ENCODE data around the gene WAS.

The WAS gene

DNA sequence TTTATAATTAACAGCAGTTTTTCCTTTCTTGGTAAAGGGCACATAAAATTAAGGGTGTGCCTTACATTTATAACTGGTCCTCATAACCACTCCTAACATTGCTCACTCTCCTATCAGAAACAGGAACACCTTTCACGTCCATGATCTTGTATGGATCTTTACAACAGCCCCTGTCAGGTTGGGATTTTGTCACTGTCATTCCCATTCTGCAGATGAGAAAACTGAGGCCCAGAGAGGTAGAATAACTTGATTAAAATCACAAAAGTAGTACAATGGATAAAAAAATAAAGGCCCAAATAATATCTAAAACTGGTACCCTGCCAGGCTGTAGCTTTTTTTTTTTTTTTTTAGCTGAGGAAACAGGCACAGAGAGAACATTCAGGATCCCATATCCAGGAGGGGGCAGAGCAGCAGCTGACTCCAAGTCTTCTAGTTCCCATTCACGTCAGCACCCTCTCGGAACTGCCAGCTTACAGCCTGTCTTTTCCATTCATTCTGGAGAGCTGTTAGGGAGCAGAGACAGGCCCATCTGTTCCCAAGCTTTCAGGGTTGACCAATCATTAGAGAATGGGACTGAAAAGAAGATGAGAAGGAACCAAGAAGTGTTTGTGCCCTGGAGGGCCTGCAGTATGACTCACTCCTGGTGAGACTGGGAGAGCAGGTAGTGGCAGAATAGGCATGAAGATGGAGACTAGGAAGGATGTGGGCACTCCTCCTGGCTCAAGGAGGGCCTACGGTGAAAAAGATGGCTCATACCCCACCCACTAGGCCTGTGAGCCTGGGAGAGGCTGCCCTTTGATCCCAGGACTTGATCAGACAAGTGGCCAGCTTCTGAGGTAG is 20.3 kb downstream of the WAS start:
- Histone ChIP-seq H3K4me3 (no peak overlapping the region), H3K27me3 (peaks cover 81% of the 10 kb centered on the region), H3K4me1 (peaks cover 5% of the 10 kb centered on the region; the same call in 1 of the 2 replicates), H3K4me2 (no peak overlapping the region), H3K27ac (no peak overlapping the region), H3K9me3 (no peaks in the 10 kb centered on the region), H4K20me1 (peaks cover 71% of the 10 kb centered on the region), H3K36me3 (peaks cover 97% of the 10 kb centered on the region), H3K9ac (no peak overlapping the region)
- no peak for TF ChIP-seq Cebpa-rat (IDR thresholded peaks at IDR 0.05)

DNA sequence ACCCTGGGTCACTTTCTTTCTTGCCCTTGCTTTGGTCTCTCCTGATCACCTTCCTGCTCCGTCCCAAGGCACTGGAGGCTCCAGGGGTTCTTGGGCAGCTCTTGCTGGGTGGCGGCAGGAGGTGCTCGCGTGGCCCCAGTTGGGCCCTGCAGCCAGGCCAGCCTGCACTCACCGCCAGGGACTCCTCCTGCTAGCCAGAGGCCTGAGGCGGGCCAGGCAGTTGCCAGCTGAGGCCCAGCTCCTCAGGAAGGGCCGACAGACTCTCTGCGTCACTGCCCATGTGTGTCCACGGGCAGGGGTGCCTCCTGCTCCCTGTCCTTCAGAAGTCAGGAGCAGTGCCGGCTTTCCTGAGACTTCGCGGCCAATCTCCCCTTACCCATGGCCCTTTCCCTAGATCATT is 22.3 kb downstream of the WAS start:
- H3K9me3 ChIP-seq = no peaks in the 10 kb centered on the region
- H3K4me3 ChIP-seq = no peak overlapping the region
- H3K36me3 ChIP-seq = peaks cover 87% of the 10 kb centered on the region
- peaks cover 64% of the 10 kb centered on the region for H4K20me1 ChIP-seq
- H3K27me3 ChIP-seq = peaks cover 86% of the 10 kb centered on the region
- H3K27ac ChIP-seq = no peak overlapping the region
- no peak overlapping the region for H3K9ac ChIP-seq
- TF ChIP-seq Cebpa-rat (IDR thresholded peaks at IDR 0.05) = no peak
- no peak overlapping the region for H3K4me2 ChIP-seq
- peaks cover 5% of the 10 kb centered on the region; the same call in 1 of the 2 replicates for H3K4me1 ChIP-seq

DNA sequence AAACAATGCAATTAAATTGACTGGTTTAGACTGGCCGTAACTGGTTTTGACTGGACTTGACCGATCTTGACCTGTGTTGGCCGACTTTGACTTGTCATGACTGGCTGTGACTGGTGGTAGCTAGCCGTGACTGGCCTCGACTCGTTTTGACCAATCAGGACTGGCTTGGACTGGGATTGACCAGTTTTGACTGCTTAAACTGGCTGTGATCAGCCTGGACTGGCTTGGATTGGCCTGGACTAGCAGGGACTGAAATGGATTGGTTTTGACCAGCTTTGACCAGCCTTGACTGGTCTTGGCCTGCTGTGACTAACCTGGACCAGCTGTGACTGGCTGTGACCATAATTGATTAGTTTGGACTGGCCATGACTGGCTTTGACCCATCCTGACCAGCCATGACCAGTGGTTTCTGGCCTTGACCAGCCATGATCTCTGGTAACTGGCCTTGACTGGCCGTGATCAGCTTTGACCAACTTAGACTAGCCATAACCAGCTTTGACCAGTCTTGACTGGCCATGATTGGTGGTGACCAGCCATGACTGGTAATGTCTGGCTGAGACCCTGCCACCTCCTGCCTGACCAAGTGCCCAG is 26.0 kb downstream of the WAS start:
- TF ChIP-seq Cebpa-rat (IDR thresholded peaks at IDR 0.05) = no peak
- H3K9ac ChIP-seq = no peak overlapping the region
- peaks cover 86% of the 10 kb centered on the region for H3K27me3 ChIP-seq
- no peaks in the 10 kb centered on the region for H3K9me3 ChIP-seq
- peaks cover 33% of the 10 kb centered on the region for H4K20me1 ChIP-seq
- H3K36me3 ChIP-seq = peaks cover 50% of the 10 kb centered on the region
- no peak overlapping the region for H3K4me2 ChIP-seq
- H3K4me3 ChIP-seq = no peak overlapping the region
- H3K27ac ChIP-seq = no peak overlapping the region
- peaks cover 14% of the 10 kb centered on the region for H3K4me1 ChIP-seq

DNA sequence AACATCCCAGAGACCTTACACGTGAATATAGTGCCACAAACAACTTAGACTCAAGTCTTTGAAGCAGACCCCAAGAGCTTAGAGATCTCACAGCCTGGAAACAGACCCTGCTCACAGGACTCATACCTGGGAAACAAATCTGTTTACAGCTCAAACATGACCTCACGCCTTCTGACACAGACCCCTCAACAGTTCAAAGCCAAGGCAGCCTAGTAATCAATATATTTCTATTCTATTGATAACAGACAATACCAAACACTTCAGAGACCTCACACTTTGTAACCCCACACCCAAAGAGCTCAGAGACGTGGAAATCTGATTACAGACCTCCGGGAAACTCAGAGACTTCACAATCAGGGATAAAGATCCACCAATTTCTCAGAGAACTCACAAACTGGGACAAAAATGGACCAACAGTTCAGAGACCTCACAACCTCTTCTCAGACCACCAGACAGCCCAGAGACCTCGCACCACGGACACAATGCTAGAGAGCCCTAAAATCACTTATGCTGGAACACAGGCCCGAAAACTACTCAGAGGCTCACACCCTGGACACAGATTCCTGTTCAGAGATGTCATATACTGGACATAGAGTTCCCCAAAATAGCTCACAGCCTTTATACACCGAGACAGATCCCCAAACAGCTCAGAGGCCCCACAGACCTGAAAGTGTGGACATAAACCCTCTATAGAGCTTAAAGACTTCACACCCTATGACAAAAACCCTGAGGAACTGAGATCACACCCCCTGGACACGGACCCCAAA is 27.7 kb downstream of the WAS start:
- H3K9ac ChIP-seq = no peak overlapping the region
- no peak overlapping the region for H3K4me3 ChIP-seq
- no peak overlapping the region for H3K4me2 ChIP-seq
- H3K27me3 ChIP-seq = peaks cover 75% of the 10 kb centered on the region
- H3K4me1 ChIP-seq = peaks cover 31% of the 10 kb centered on the region
- peaks cover 16% of the 10 kb centered on the region; the same call in 1 of the 2 replicates for H4K20me1 ChIP-seq
- TF ChIP-seq Cebpa-rat (IDR thresholded peaks at IDR 0.05) = no peak
- no peak overlapping the region for H3K27ac ChIP-seq
- peaks cover 33% of the 10 kb centered on the region for H3K36me3 ChIP-seq
- H3K9me3 ChIP-seq = no peaks in the 10 kb centered on the region

DNA sequence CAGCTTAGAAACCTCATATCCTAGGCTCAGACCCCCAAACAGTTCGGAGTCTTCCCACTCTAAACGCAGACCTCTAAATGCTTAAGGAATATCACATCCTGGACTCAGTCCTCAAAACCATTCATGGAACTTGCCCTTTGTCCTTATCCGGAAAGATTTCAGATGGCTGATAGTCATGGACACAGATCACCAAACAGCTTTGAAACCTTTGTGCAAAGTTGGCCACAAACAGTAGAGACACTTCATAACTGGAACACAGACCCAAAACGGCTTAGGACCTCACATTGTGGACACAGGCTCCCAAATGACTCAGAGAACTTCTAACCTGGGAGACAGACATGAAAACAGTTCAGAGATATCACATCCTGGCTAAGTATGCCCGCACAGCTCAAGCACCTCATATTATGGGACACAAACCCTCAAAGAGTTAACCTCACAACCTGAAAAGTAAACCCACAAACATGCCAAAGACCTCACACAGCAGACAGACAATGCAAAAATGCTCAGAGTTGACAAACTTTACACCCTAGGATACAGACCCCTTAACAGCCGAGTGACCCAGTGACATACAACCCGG is 28.4 kb downstream of the WAS start:
- peaks cover 12% of the 10 kb centered on the region; the same call in 1 of the 2 replicates for H4K20me1 ChIP-seq
- no peak for TF ChIP-seq Cebpa-rat (IDR thresholded peaks at IDR 0.05)
- peaks cover 81% of the 10 kb centered on the region for H3K27me3 ChIP-seq
- no peak overlapping the region for H3K4me3 ChIP-seq
- no peak overlapping the region for H3K4me2 ChIP-seq
- no peak overlapping the region for H3K9ac ChIP-seq
- no peaks in the 10 kb centered on the region for H3K9me3 ChIP-seq
- H3K27ac ChIP-seq = no peak overlapping the region
- peaks cover 26% of the 10 kb centered on the region; the same call in 1 of the 2 replicates for H3K36me3 ChIP-seq
- H3K4me1 ChIP-seq = peaks cover 31% of the 10 kb centered on the region

DNA sequence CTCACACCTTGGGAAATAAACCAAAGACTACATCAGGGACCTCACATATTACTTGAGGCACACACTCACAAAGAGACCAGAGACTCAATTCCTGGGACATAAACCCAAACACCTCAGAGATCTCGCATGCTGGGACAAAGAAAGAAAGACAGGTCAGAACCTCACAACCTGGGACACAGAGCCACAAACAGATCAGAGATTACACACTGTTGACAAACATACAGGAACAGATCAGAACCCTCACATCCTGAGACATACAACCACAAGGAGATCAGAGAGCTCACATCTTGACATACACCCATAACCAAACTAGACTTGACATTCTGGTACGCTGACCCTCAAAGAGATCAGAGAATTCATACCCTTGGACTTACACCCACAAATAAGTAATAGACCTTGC is 30.2 kb downstream of the WAS start:
- Histone ChIP-seq H3K9ac (no peak overlapping the region), H3K4me2 (no peak overlapping the region), H3K36me3 (peaks cover 9% of the 10 kb centered on the region; the same call in 1 of the 2 replicates), H4K20me1 (peaks cover 6% of the 10 kb centered on the region; the same call in 1 of the 2 replicates), H3K27me3 (peaks cover 78% of the 10 kb centered on the region), H3K4me3 (no peak overlapping the region), H3K4me1 (peaks cover 27% of the 10 kb centered on the region), H3K27ac (no peak overlapping the region), H3K9me3 (no peaks in the 10 kb centered on the region)
- TF ChIP-seq Cebpa-rat (IDR thresholded peaks at IDR 0.05) = no peak

DNA sequence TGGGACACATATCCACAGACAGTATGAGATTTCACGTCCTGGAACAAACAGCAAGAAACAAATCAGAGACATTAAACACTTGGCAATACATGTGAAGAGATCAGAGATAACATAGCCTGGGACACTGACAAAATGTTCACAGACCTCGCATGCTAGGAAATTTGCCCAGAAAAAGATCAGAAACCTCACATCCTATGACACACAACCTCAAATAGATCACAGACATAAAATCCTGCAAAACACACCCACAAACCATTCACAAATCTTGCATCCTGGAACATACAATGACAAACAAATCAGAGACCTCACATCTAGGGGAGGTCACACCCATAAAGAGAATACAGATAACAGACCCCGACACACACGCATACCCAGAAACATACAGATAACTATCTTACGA is 31.0 kb downstream of the WAS start:
- H3K4me2 ChIP-seq = peak overlapping the region; percentile 29
- TF ChIP-seq Cebpa-rat (IDR thresholded peaks at IDR 0.05) = no peak
- H3K9me3 ChIP-seq = no peaks in the 10 kb centered on the region
- H3K9ac ChIP-seq = no peak overlapping the region
- no peak overlapping the region for H3K4me3 ChIP-seq
- peaks cover 6% of the 10 kb centered on the region; the same call in 1 of the 2 replicates for H4K20me1 ChIP-seq
- H3K36me3 ChIP-seq = peaks cover 2% of the 10 kb centered on the region; the same call in 1 of the 2 replicates
- H3K27me3 ChIP-seq = peaks cover 76% of the 10 kb centered on the region
- peaks cover 27% of the 10 kb centered on the region for H3K4me1 ChIP-seq
- no peak overlapping the region for H3K27ac ChIP-seq

DNA sequence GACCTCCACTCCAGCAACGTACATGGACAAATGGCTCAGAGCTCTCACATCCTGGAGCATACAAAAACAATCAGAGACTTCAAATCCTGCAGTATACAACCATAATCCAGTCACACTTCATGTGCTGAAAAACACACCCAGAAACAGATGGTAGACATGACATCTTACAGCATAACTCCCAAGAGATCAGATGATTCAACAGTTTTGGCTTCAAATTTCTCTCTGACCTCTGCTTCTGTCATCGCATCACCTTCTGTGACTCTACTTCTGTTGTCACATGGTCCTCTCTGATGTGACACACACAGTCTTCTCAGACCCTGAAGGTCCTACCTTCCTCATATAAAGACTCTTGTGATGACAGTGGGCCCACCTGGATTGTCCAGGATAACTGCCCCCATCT is 31.5 kb downstream of the WAS start:
- no peak overlapping the region for H3K4me3 ChIP-seq
- peaks cover 76% of the 10 kb centered on the region for H3K27me3 ChIP-seq
- peaks cover 6% of the 10 kb centered on the region; the same call in 1 of the 2 replicates for H4K20me1 ChIP-seq
- H3K9me3 ChIP-seq = no peaks in the 10 kb centered on the region
- TF ChIP-seq Cebpa-rat (IDR thresholded peaks at IDR 0.05) = no peak
- H3K27ac ChIP-seq = no peak overlapping the region
- peak overlapping the region; percentile 29 for H3K4me2 ChIP-seq
- H3K9ac ChIP-seq = no peak overlapping the region
- H3K36me3 ChIP-seq = no peaks in the 10 kb centered on the region
- peaks cover 27% of the 10 kb centered on the region for H3K4me1 ChIP-seq

DNA sequence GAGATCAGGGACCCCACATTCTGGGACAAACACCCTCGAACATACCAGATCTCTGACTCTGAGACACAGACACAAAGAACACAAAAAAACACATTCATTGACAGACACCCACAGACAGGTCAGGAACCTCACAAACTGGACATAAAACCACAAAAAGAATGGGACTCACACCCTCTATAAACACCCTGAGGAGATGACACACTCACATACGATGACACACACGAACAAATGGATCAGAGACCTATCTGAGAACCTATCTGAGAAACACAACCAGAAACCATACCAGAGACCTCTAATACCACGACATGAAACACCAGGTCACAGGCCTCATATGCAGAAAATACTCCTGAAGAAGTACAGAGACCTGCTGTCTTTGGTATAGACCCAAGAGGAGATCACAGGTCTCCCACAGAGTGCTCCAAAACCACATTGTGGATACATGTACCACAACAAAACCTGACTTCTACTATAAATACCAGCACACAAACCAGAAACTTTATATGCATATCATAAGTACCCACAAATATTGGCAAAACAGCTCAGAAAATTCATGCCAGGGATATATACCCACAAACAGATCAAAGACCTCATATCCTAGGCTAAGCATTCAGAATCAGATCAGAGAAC is 32.4 kb downstream of the WAS start:
- Histone ChIP-seq H3K9me3 (no peaks in the 10 kb centered on the region), H3K4me1 (peaks cover 27% of the 10 kb centered on the region), H3K4me2 (peak overlapping the region; percentile 29), H3K27ac (no peak overlapping the region), H3K4me3 (no peak overlapping the region), H3K36me3 (no peaks in the 10 kb centered on the region), H4K20me1 (peaks cover 6% of the 10 kb centered on the region; the same call in 1 of the 2 replicates), H3K9ac (no peak overlapping the region), H3K27me3 (peaks cover 78% of the 10 kb centered on the region)
- no peak for TF ChIP-seq Cebpa-rat (IDR thresholded peaks at IDR 0.05)
